Neural cell (in vitro differentiated cells): ENCODE data around the gene CLCN1. TPM values are rescaled to one million over a fixed set of nuclear protein-coding genes. Genes with fewer than 3 reads are reported as not detected.

Experiments
- H2AFZ ChIP-seq: fragments of 200-600, 300-800 bp; sonication (generic), shearing (Covaris generic); 2 replicates; pipeline ENCODE4 v1.6.0; 2014; ENCODE audit warnings: low read depth, mild to moderate bottlenecking, antibody characterized with exemption, low read length, moderate library complexity
- H3F3A ChIP-seq: fragments of 200-600 bp; shearing (Covaris generic); 2 replicates; pipeline ENCODE4 v1.6.1; 2016; ENCODE audit warnings: mild to moderate bottlenecking, moderate library complexity, mixed read lengths, antibody characterized with exemption, low read length; ENCODE audit not compliant: insufficient read depth, poor library complexity, severe bottlenecking
- H3K27ac ChIP-seq: fragments of 200-600, 300-800 bp; sonication (generic), shearing (Covaris generic); 2 replicates; pipeline ENCODE4 v1.5.1; 2014; ENCODE audit warnings: mild to moderate bottlenecking, low read length, moderate library complexity
- H3K27me3 ChIP-seq: fragments of 300-800, 200-600 bp; sonication (generic), shearing (Covaris generic); 2 replicates; pipeline ENCODE4 v1.6.0; 2014; ENCODE audit warnings: mild to moderate bottlenecking, low read depth, low read length, moderate library complexity; ENCODE audit not compliant: insufficient read depth
- H3K36me3 ChIP-seq: fragments of 300-800, 200-600 bp; sonication (generic), shearing (Covaris generic); 2 replicates; pipeline ENCODE4 v1.5.1; 2014; ENCODE audit warnings: mild to moderate bottlenecking, antibody characterized with exemption, low read length, moderate library complexity; ENCODE audit not compliant: insufficient read depth
- H3K4me2 ChIP-seq: fragments of 300-800, 200-600 bp; sonication (generic), shearing (Covaris generic); 2 replicates; pipeline ENCODE4 v1.6.0; 2014; ENCODE audit warnings: mild to moderate bottlenecking, low read length
- H3K4me3 ChIP-seq: fragments of 300-800, 200-600 bp; sonication (generic), shearing (Covaris generic); 2 replicates; pipeline ENCODE4 v1.5.1; 2014; ENCODE audit warnings: mild to moderate bottlenecking, low read length, moderate library complexity
- H3K79me2 ChIP-seq: fragments of 200-600 bp; shearing (Covaris generic); replicated peaks from 2 replicates; pipeline ENCODE4 v1.6.0; 2014; ENCODE audit warnings: mild to moderate bottlenecking, low read length, moderate library complexity; ENCODE audit not compliant: insufficient read depth
- H3K9ac ChIP-seq: fragments of 300-800, 200-600 bp; sonication (generic), shearing (Covaris generic); 2 replicates; pipeline ENCODE4 v1.6.1; 2016; ENCODE audit warnings: mild to moderate bottlenecking, low read length, mixed read lengths
- H3K9me2 ChIP-seq: fragments of 200-600 bp; shearing (Covaris generic); 2 replicates; pipeline ENCODE4 v1.6.1; 2016; ENCODE audit warnings: mild to moderate bottlenecking, low read length, mixed read lengths; ENCODE audit not compliant: insufficient read depth
- H3K9me3 ChIP-seq: fragments of 200-600, 300-800 bp; sonication (generic), shearing (Covaris generic); 2 replicates; pipeline ENCODE4 v1.6.1; 2016; ENCODE audit warnings: mild to moderate bottlenecking, mixed run types, low read length, moderate library complexity, mixed read lengths
- H4K20me1 ChIP-seq: fragments of 200-600 bp; shearing (Covaris generic); 2 replicates; pipeline ENCODE4 v1.6.1; 2016; ENCODE audit warnings: mild to moderate bottlenecking, mixed run types; ENCODE audit not compliant: insufficient read depth
- EP300 ChIP-seq: fragments of 450-650 bp; conservative IDR thresholded peaks from 2 replicates; pipeline ENCODE4 v1.6.1; 2014; ENCODE audit warnings: antibody characterized with exemption, mild to moderate bottlenecking, moderate library complexity; ENCODE audit not compliant: poor library complexity, severe bottlenecking
- EZH2 ChIP-seq: fragments of 200-600, 300-800 bp; shearing (Covaris generic), sonication (generic); IDR thresholded peaks from 2 replicates; pipeline ENCODE4 v1.6.1; 2014; ENCODE audit warnings: antibody characterized with exemption, low read length, borderline replicate concordance, mild to moderate bottlenecking; ENCODE audit not compliant: insufficient read depth, poor library complexity, severe bottlenecking
- MXI1 ChIP-seq: fragments of 450-650 bp; conservative IDR thresholded peaks from 2 replicates; pipeline ENCODE4 v1.6.1; 2014; ENCODE audit warnings: antibody characterized with exemption, mild to moderate bottlenecking; ENCODE audit not compliant: poor library complexity, severe bottlenecking
- POLR2AphosphoS5 ChIP-seq: IDR thresholded peaks from 2 replicates; pipeline ENCODE4 v1.6.1; 2012
- RAD21 ChIP-seq: fragments of 450-650 bp; conservative IDR thresholded peaks from 2 replicates; pipeline ENCODE4 v1.6.1; 2014; ENCODE audit warnings: antibody characterized with exemption, mild to moderate bottlenecking, moderate library complexity
- SMC3 ChIP-seq: fragments of 450-650 bp; conservative IDR thresholded peaks from 2 replicates; pipeline ENCODE4 v1.6.1; 2014; ENCODE audit warnings: antibody characterized with exemption, mild to moderate bottlenecking, moderate library complexity; ENCODE audit not compliant: poor library complexity
- TAF1 ChIP-seq: IDR thresholded peaks from 2 replicates; pipeline ENCODE4 v1.6.1; 2012; ENCODE audit warnings: low read depth
- polyA plus RNA-seq: library from polyadenylated mRNA; depleted of rRNA; stranded (reverse); fragments of >200 nt; gene quantifications from 2 replicates; pipeline ENCODE4 v1.2.3, GENCODE V29; 2014
- TF ChIP-seq, protein P1 (sequence below): fragments of 450-650 bp; IDR thresholded peaks from 2 replicates; pipeline ENCODE4 v1.5.1; 2014; ENCODE audit warnings: antibody characterized with exemption, mild to moderate bottlenecking, moderate library complexity; ENCODE audit not compliant: poor library complexity, severe bottlenecking
- TF ChIP-seq, protein P2 (sequence below): IDR thresholded peaks from 2 replicates; pipeline ENCODE4 v1.6.1; 2012; ENCODE audit warnings: borderline replicate concordance

The CLCN1 gene
- polyA plus RNA-seq, 1 donor from 2014 or later = not detected

DNA sequence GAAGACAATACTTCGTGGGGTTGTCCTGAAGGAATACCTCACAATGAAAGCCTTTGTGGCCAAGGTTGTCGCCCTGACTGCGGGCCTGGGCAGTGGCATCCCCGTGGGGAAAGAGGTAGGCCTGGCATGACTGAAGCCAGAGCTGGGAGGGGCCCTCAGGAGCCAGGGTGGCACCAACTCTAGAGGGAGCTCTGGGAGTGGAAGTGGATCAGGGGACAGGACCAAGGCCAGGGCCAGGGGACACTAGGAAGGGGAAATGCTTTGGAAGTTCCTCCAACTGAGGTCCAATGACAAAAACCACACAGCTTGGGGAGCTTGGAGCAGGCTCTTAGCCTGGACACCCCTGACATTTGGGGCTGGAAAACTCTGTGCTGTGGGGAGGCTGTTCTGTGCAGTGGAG, 5.8 kb downstream of the CLCN1 start:
- no peaks in the 10 kb centered on the region for H3K36me3 ChIP-seq
- no peaks in the 10 kb centered on the region for H3K9me2 ChIP-seq
- H2AFZ ChIP-seq = no peak overlapping the region
- H3K4me2 ChIP-seq = no peak overlapping the region
- H3F3A ChIP-seq = no peaks in the 10 kb centered on the region
- no peaks in the 10 kb centered on the region for H3K79me2 ChIP-seq
- H3K27ac ChIP-seq = no peak overlapping the region
- H3K9me3 ChIP-seq = no peaks in the 10 kb centered on the region
- H3K27me3 ChIP-seq = no peaks in the 10 kb centered on the region
- no peak overlapping the region for H3K4me3 ChIP-seq
- TF ChIP-seq POLR2AphosphoS5 (no peak), SMC3 (no peak), MXI1 (no peak), EZH2 (no peak), EP300 (no peak), RAD21 (no peak), TAF1 (no peak)
- TF ChIP-seq, protein P1, sequence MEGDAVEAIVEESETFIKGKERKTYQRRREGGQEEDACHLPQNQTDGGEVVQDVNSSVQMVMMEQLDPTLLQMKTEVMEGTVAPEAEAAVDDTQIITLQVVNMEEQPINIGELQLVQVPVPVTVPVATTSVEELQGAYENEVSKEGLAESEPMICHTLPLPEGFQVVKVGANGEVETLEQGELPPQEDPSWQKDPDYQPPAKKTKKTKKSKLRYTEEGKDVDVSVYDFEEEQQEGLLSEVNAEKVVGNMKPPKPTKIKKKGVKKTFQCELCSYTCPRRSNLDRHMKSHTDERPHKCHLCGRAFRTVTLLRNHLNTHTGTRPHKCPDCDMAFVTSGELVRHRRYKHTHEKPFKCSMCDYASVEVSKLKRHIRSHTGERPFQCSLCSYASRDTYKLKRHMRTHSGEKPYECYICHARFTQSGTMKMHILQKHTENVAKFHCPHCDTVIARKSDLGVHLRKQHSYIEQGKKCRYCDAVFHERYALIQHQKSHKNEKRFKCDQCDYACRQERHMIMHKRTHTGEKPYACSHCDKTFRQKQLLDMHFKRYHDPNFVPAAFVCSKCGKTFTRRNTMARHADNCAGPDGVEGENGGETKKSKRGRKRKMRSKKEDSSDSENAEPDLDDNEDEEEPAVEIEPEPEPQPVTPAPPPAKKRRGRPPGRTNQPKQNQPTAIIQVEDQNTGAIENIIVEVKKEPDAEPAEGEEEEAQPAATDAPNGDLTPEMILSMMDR = no peak
- TF ChIP-seq, protein P2, sequence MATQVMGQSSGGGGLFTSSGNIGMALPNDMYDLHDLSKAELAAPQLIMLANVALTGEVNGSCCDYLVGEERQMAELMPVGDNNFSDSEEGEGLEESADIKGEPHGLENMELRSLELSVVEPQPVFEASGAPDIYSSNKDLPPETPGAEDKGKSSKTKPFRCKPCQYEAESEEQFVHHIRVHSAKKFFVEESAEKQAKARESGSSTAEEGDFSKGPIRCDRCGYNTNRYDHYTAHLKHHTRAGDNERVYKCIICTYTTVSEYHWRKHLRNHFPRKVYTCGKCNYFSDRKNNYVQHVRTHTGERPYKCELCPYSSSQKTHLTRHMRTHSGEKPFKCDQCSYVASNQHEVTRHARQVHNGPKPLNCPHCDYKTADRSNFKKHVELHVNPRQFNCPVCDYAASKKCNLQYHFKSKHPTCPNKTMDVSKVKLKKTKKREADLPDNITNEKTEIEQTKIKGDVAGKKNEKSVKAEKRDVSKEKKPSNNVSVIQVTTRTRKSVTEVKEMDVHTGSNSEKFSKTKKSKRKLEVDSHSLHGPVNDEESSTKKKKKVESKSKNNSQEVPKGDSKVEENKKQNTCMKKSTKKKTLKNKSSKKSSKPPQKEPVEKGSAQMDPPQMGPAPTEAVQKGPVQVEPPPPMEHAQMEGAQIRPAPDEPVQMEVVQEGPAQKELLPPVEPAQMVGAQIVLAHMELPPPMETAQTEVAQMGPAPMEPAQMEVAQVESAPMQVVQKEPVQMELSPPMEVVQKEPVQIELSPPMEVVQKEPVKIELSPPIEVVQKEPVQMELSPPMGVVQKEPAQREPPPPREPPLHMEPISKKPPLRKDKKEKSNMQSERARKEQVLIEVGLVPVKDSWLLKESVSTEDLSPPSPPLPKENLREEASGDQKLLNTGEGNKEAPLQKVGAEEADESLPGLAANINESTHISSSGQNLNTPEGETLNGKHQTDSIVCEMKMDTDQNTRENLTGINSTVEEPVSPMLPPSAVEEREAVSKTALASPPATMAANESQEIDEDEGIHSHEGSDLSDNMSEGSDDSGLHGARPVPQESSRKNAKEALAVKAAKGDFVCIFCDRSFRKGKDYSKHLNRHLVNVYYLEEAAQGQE = no peak
- no peak overlapping the region for H3K9ac ChIP-seq
- no peaks in the 10 kb centered on the region for H4K20me1 ChIP-seq

GRCh38 chr7:143322760-143323633, 7.1 kb downstream of the CLCN1 start:
- H3K36me3 ChIP-seq = no peaks in the 10 kb centered on the region
- H3K9me2 ChIP-seq = no peaks in the 10 kb centered on the region
- no peak overlapping the region for H2AFZ ChIP-seq
- no peak overlapping the region for H3K4me3 ChIP-seq
- no peak overlapping the region for H3K4me2 ChIP-seq
- TF ChIP-seq TAF1 (no peak), SMC3 (no peak), EP300 (no peak), MXI1 (no peak), POLR2AphosphoS5 (no peak), RAD21 (no peak), EZH2 (no peak)
- TF ChIP-seq, protein P1 = no peak
- TF ChIP-seq, protein P2 = no peak
- no peaks in the 10 kb centered on the region for H3F3A ChIP-seq
- H3K9ac ChIP-seq = no peak overlapping the region
- H3K79me2 ChIP-seq = no peaks in the 10 kb centered on the region
- H4K20me1 ChIP-seq = no peaks in the 10 kb centered on the region
- H3K27me3 ChIP-seq = no peaks in the 10 kb centered on the region
- H3K27ac ChIP-seq = no peak overlapping the region
- H3K9me3 ChIP-seq = no peaks in the 10 kb centered on the region
